H1 (cell line): ENCODE measurements around the gene ADAM22.

Experiments used
- BCL11A ChIP-seq, 2 experiments: IDR thresholded peaks; one replicate each; pipeline ENCODE4 v1.6.1; 2011; ENCODE audit warnings: low read depth in 2 of 2, low read length in 2 of 2, mild to moderate bottlenecking in 2 of 2
- BRCA1 ChIP-seq: IDR thresholded peaks from 2 replicates; pipeline ENCODE4 v1.6.1; 2012; ENCODE audit warnings: low read depth, low read length, improper control_type of control experiment
- CBX5 ChIP-seq: fragments of 300-800, 300-1000 bp; sonication (generic); IDR thresholded peaks from 2 replicates; pipeline ENCODE4 v1.7.1; 2016; ENCODE audit warnings: antibody characterized with exemption, low read length, low read depth
- CTCF ChIP-seq, 3 experiments: IDR thresholded peaks; 1 replicate in 2 of 3; 2 replicates in 1 of 3; pipeline versions ENCODE4 v1.5.1 to v1.6.1; 2011; ENCODE audit warnings: low read length in 3 of 3, mild to moderate bottlenecking in 3 of 3, inconsistent platforms in 2 of 3, low read depth in 1 of 3, moderate library complexity in 1 of 3; ENCODE audit not compliant: insufficient read depth in 1 of 3; ENCODE audit errors: control extremely low read depth in 1 of 3
- EP300 ChIP-seq, 2 experiments: IDR thresholded peaks; 1 replicate in 1 of 2; 2 replicates in 1 of 2; pipeline ENCODE4 v1.6.1; 2011 to 2012; ENCODE audit warnings: low read depth in 2 of 2, low read length in 2 of 2, mild to moderate bottlenecking in 2 of 2, borderline replicate concordance in 1 of 2, inconsistent platforms in 1 of 2, moderate library complexity in 1 of 2
- HDAC6 ChIP-seq: IDR thresholded peaks from one replicate; pipeline ENCODE4 v1.7.1; 2012; ENCODE audit warnings: low read depth, mild to moderate bottlenecking, inconsistent platforms, low read length, moderate library complexity
- JUND ChIP-seq: IDR thresholded peaks from 2 replicates; pipeline ENCODE4 v1.6.1; 2011; ENCODE audit warnings: mild to moderate bottlenecking, improper control_type of control experiment, low read length
- MAX ChIP-seq: IDR thresholded peaks from 2 replicates; pipeline ENCODE4 v1.6.1; 2012; ENCODE audit warnings: inconsistent platforms
- POLR2A ChIP-seq, 2 experiments: IDR thresholded peaks; 1 replicate in 1 of 2; 2 replicates in 1 of 2; pipeline ENCODE4 v1.6.1; 2011; ENCODE audit warnings: low read depth in 2 of 2, low read length in 2 of 2, mild to moderate bottlenecking in 2 of 2; ENCODE audit errors: control extremely low read depth in 1 of 2
- POLR2AphosphoS5 ChIP-seq: IDR thresholded peaks from 2 replicates; pipeline ENCODE4 v1.6.1; 2011; ENCODE audit warnings: low read depth, low read length
- SP1 ChIP-seq: IDR thresholded peaks from 2 replicates; pipeline ENCODE4 v1.6.1; 2011; ENCODE audit warnings: low read depth, low read length
- SUZ12 ChIP-seq: fragments of 200-600 bp; sonication (generic); IDR thresholded peaks from 2 replicates; pipeline ENCODE4 v1.6.1; 2012; ENCODE audit warnings: mild to moderate bottlenecking, inconsistent platforms, low read length, moderate library complexity, mixed read lengths
- USF2 ChIP-seq: IDR thresholded peaks from 2 replicates; pipeline ENCODE4 v1.6.1; 2011; ENCODE audit warnings: low read length, improper control_type of control experiment
- ZNF274 ChIP-seq: IDR thresholded peaks from 2 replicates; pipeline ENCODE4 v1.7.0; 2012; ENCODE audit warnings: low read length, borderline replicate concordance; ENCODE audit errors: extremely low read depth

- TF ChIP-seq EP300 (IDR thresholded peaks at IDR 0.05; ENCODE audit: borderline replicate concordance in 1 of 2, low read depth in 2 of 2, low read length in 2 of 2), result no peak
- TF ChIP-seq CTCF (IDR thresholded peaks at IDR 0.05; ENCODE audit: control extremely low read depth in 1 of 3, insufficient read depth in 1 of 3, low read depth in 1 of 3, low read length in 3 of 3), result no peak
- no peak for TF ChIP-seq BCL11A (IDR thresholded peaks at IDR 0.05; ENCODE audit: low read depth in 2 of 2, low read length in 2 of 2)
- TF ChIP-seq USF2, result no peak
- TF ChIP-seq POLR2AphosphoS5, result no peak
- no peak for TF ChIP-seq HDAC6
- no peak for TF ChIP-seq SP1
- no peak for TF ChIP-seq POLR2A (IDR thresholded peaks at IDR 0.05; ENCODE audit: control extremely low read depth in 1 of 2, low read depth in 2 of 2, low read length in 2 of 2)
- TF ChIP-seq MAX, result no peak
- TF ChIP-seq ZNF274, result no peak
- no peak for TF ChIP-seq BRCA1
- no peak for TF ChIP-seq CBX5
- no peak for TF ChIP-seq JUND
- no peak for TF ChIP-seq SUZ12
Measured at GRCh38 chr7:88057655-88058054, 123.6 kb downstream of the ADAM22 start.
